Astrocyte (in vitro differentiated cells and primary cell): Measurements from ENCODE around the gene TBKBP1. TPM values are rescaled to one million over a fixed set of nuclear protein-coding genes. Genes with fewer than 3 reads are reported as not detected.
A peak's percentile ranks its signal among the peaks of the same experiment; 100 is the strongest.

Source experiments
- DNase-seq: peaks from one replicate; pipeline ENCODE4 v3.0.0-alpha.2; 2010; ENCODE audit warnings: low read depth
- FAIRE-seq: peaks from 2 replicates; lab custom pipeline; 2011; peaks lifted over from hg19 to GRCh38; lab: Jason Lieb, UNC
- H2AFZ ChIP-seq: 2 replicates; pipeline ENCODE4 v1.6.0; 2012; ENCODE audit warnings: low read depth, low read length, inconsistent platforms
- H3K27ac ChIP-seq: 2 replicates; pipeline ENCODE4 v1.5.1; 2011; ENCODE audit warnings: low read depth, low read length, inconsistent platforms
- H3K27me3 ChIP-seq: 2 replicates; pipeline ENCODE4 v1.6.0; 2011; ENCODE audit warnings: low read length, inconsistent platforms; ENCODE audit not compliant: insufficient read depth
- H3K36me3 ChIP-seq: 2 replicates; pipeline ENCODE4 v1.5.1; 2011; ENCODE audit warnings: low read length, inconsistent platforms; ENCODE audit not compliant: insufficient read depth
- H3K4me1 ChIP-seq: 2 replicates; pipeline ENCODE4 v1.5.1; 2011; ENCODE audit warnings: low read length, inconsistent platforms; ENCODE audit not compliant: insufficient read depth
- H3K4me2 ChIP-seq: 2 replicates; pipeline ENCODE4 v1.6.0; 2012; ENCODE audit warnings: low read length, inconsistent platforms
- H3K4me3 ChIP-seq: 2 replicates; pipeline ENCODE4 v1.5.1; 2011; ENCODE audit warnings: low read depth, mild to moderate bottlenecking, low read length, inconsistent platforms; ENCODE audit not compliant: insufficient read depth
- H3K79me2 ChIP-seq: 2 replicates; pipeline ENCODE4 v1.6.0; 2012; ENCODE audit warnings: mild to moderate bottlenecking, low read length, inconsistent platforms; ENCODE audit not compliant: insufficient read depth
- H3K9ac ChIP-seq: 2 replicates; pipeline ENCODE4 v1.6.0; 2012; ENCODE audit warnings: mild to moderate bottlenecking, low read length, inconsistent platforms
- H3K9me3 ChIP-seq: 2 replicates; pipeline ENCODE4 v1.5.1; 2012; ENCODE audit warnings: low read depth, mild to moderate bottlenecking, low read length, inconsistent platforms; ENCODE audit not compliant: insufficient read depth
- H4K20me1 ChIP-seq: 2 replicates; pipeline ENCODE4 v1.6.0; 2012; ENCODE audit warnings: low read length, inconsistent platforms; ENCODE audit not compliant: insufficient read depth
- H3K27ac Mint-ChIP-seq: one replicate; pipeline ENCODE4 v1.8.0; 2021; ENCODE audit warnings: mild to moderate bottlenecking, mixed read lengths; ENCODE audit not compliant: unreplicated experiment
- H3K27me3 Mint-ChIP-seq: one replicate; pipeline ENCODE4 v1.8.0; 2021; ENCODE audit warnings: low read depth, mixed read lengths; ENCODE audit not compliant: unreplicated experiment
- H3K36me3 Mint-ChIP-seq: one replicate; pipeline ENCODE4 v1.8.0; 2021; ENCODE audit warnings: low read depth, mixed read lengths; ENCODE audit not compliant: unreplicated experiment
- H3K4me1 Mint-ChIP-seq: one replicate; pipeline ENCODE4 v1.8.0; 2021; ENCODE audit warnings: low read depth, mixed read lengths; ENCODE audit not compliant: unreplicated experiment
- H3K4me3 Mint-ChIP-seq: one replicate; pipeline ENCODE4 v1.8.0; 2021; ENCODE audit warnings: mild to moderate bottlenecking, moderate library complexity, mixed read lengths; ENCODE audit not compliant: unreplicated experiment
- H3K9me3 Mint-ChIP-seq: one replicate; pipeline ENCODE4 v1.8.0; 2021; ENCODE audit warnings: mild to moderate bottlenecking, mixed read lengths; ENCODE audit not compliant: unreplicated experiment
- EZH2 ChIP-seq: IDR thresholded peaks from 2 replicates; pipeline ENCODE4 v1.6.1; 2012; ENCODE audit warnings: mild to moderate bottlenecking, low read length, inconsistent platforms; ENCODE audit not compliant: insufficient read depth
- total RNA-seq: library from RNA; stranded (reverse); gene quantifications from 2 replicates; pipeline ENCODE4 v1.2.1, GENCODE V29; 2021
- TF ChIP-seq, protein P1 (sequence below): IDR thresholded peaks from 2 replicates; pipeline ENCODE4 v1.5.1; 2011; ENCODE audit warnings: low read depth, mild to moderate bottlenecking, inconsistent platforms, low read length, moderate library complexity; ENCODE audit not compliant: insufficient read depth

TBKBP1 gene
- total RNA-seq, 1 donor from 2014 or later: 26.7 TPM

DNA sequence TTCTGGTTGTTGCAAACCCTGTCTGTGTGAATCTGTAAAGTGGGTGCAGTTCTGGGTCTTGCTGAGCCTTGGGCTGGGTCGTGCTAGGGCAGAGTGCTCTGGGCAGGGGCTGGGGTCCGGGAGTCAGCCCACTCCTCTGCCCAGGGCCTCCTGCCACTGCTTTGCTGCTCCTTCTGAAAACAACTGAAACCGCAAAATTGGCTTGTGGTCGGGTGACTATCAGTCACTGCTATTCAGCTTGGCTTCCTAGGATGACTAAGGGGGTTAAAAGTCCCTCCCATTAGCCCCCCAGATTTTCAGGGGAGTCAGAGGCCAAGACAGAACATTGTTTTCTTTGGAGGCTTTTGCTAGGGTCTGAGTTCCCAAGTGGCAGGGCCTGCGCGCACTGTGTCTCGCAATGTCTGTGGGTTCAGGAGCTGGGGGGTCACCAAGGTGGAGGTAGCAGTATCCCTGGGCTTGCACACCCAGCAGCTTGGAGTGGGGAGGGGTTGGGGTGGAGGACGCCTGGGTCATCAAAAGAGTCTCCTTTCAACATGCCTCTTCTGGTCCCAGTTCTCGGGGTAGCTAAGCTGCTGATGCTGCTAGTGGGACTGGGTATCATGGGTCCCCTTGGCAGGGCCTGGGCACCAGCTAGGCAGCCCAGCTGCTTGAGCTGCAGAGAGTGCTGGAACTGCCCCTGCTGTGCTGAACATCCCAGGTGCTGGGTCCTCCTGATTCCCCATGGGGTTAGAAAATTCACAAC is 25.6 kb downstream of the TBKBP1 start:
- no peaks in the 10 kb centered on the region for H3K9me3 Mint-ChIP-seq
- FAIRE-seq: peak; percentile 26
- TF ChIP-seq, protein P1, sequence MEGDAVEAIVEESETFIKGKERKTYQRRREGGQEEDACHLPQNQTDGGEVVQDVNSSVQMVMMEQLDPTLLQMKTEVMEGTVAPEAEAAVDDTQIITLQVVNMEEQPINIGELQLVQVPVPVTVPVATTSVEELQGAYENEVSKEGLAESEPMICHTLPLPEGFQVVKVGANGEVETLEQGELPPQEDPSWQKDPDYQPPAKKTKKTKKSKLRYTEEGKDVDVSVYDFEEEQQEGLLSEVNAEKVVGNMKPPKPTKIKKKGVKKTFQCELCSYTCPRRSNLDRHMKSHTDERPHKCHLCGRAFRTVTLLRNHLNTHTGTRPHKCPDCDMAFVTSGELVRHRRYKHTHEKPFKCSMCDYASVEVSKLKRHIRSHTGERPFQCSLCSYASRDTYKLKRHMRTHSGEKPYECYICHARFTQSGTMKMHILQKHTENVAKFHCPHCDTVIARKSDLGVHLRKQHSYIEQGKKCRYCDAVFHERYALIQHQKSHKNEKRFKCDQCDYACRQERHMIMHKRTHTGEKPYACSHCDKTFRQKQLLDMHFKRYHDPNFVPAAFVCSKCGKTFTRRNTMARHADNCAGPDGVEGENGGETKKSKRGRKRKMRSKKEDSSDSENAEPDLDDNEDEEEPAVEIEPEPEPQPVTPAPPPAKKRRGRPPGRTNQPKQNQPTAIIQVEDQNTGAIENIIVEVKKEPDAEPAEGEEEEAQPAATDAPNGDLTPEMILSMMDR: no peak
- no peak for TF ChIP-seq EZH2
- Histone ChIP-seq H3K4me1 (peaks cover 40% of the 10 kb centered on the region), H3K27ac (no peak overlapping the region), H3K4me2 (peak overlapping the region; percentile 77), H3K4me3 (no peak overlapping the region), H2AFZ (no peak overlapping the region), H3K9ac (no peak overlapping the region), H3K9me3 (no peaks in the 10 kb centered on the region), H4K20me1 (peaks cover 38% of the 10 kb centered on the region), H3K79me2 (no peaks in the 10 kb centered on the region), H3K36me3 (no peaks in the 10 kb centered on the region), H3K27me3 (peaks cover 81% of the 10 kb centered on the region)
- H3K4me1 Mint-ChIP-seq: peaks cover 29% of the 10 kb centered on the region
- H3K27ac Mint-ChIP-seq: peak overlapping the region; percentile 47
- peaks cover 3% of the 10 kb centered on the region for H3K36me3 Mint-ChIP-seq
- peaks cover 66% of the 10 kb centered on the region for H3K27me3 Mint-ChIP-seq
- DNase-seq: peak; percentile 75
- peak overlapping the region; percentile 31 for H3K4me3 Mint-ChIP-seq

DNA sequence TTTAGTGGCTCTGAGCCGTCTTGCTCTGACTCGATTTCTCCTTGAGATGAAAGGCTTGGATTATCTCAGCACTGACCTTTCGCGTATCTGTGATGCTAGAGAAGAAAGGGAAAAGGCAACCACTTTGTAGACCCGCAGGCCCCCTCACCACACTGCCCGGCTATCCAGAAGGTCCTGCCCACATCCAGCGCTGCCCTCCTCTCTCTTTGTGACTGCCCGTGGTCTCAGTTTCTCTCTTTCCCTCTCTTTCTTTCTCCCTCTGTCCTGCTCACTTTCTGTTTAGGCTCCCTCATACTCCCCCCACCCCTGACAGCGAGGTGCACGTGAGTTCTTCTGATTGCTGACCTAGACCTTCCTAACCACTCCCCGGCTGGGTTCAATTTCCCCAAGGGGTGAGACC is 26.2 kb downstream of the TBKBP1 start:
- H3K79me2 ChIP-seq: no peaks in the 10 kb centered on the region
- H3K27ac ChIP-seq: no peak overlapping the region
- H3K27me3 ChIP-seq: peaks cover 82% of the 10 kb centered on the region
- H3K36me3 ChIP-seq: no peaks in the 10 kb centered on the region
- peaks cover 41% of the 10 kb centered on the region for H4K20me1 ChIP-seq
- peak overlapping the region; percentile 77 for H3K4me2 ChIP-seq
- Mint-ChIP-seq H3K9me3 (no peaks in the 10 kb centered on the region), H3K36me3 (peaks cover 3% of the 10 kb centered on the region), H3K27ac (no peak overlapping the region), H3K4me1 (peaks cover 29% of the 10 kb centered on the region), H3K4me3 (peak overlapping the region; percentile 75), H3K27me3 (peaks cover 67% of the 10 kb centered on the region)
- no peak overlapping the region for H3K9ac ChIP-seq
- no peak overlapping the region for H2AFZ ChIP-seq
- FAIRE-seq (no peak), DNase-seq (no peak)
- no peaks in the 10 kb centered on the region for H3K9me3 ChIP-seq
- no peak overlapping the region for H3K4me3 ChIP-seq
- H3K4me1 ChIP-seq: peaks cover 40% of the 10 kb centered on the region
- TF ChIP-seq, protein P1: no peak
- TF ChIP-seq EZH2: no peak
